Nephron (organoid): ENCODE measurements around the gene CDK8.

ENCODE experiments used
- H3K27ac Mint-ChIP-seq, 3 experiments: 2 replicates each; pipeline ENCODE4 v1.8.0; 2020; ENCODE audit warnings: mixed read lengths in 3 of 3, mild to moderate bottlenecking in 2 of 3, moderate library complexity in 1 of 3
- H3K27me3 Mint-ChIP-seq: 2 replicates; pipeline ENCODE4 v1.8.0; 2021; ENCODE audit warnings: low read depth, mild to moderate bottlenecking, moderate library complexity, mixed read lengths
- H3K36me3 Mint-ChIP-seq: 2 replicates; pipeline ENCODE4 v1.8.0; 2020; ENCODE audit warnings: low read depth, mixed read lengths
- H3K4me1 Mint-ChIP-seq: 2 replicates; pipeline ENCODE4 v1.8.0; 2020; ENCODE audit warnings: mixed read lengths
- H3K4me3 Mint-ChIP-seq, 3 experiments: 2 replicates each; pipeline ENCODE4 v1.8.0; 2020; ENCODE audit warnings: mild to moderate bottlenecking in 3 of 3, mixed read lengths in 3 of 3, moderate library complexity in 2 of 3
- H3K9me3 Mint-ChIP-seq: 2 replicates; pipeline ENCODE4 v1.8.0; 2020; ENCODE audit warnings: mixed read lengths
- CTCF ChIP-seq, 3 experiments: fragments of 200-600 bp; sonication (generic); IDR thresholded peaks; one replicate each; pipeline ENCODE4 v1.5.0; 2021; ENCODE audit warnings: antibody characterized with exemption in 3 of 3; ENCODE audit not compliant: unreplicated experiment in 3 of 3

The CDK8 gene

GRCh38 chr13:26220575-26220974, 33.4 kb upstream of the CDK8 start:
- Mint-ChIP-seq H3K27me3 (no peaks in the 10 kb centered on the region), H3K36me3 (peaks cover 31% of the 10 kb centered on the region), H3K9me3 (no peaks in the 10 kb centered on the region), H3K27ac (peak overlapping the region in 1 of 3 experiments; percentile 98), H3K4me3 (peak overlapping the region; percentile 94 to 97 (median 95)), H3K4me1 (peaks cover 28% of the 10 kb centered on the region)
- TF ChIP-seq CTCF (IDR thresholded peaks at IDR 0.05; ENCODE audit: unreplicated experiment in 3 of 3): no peak

- Mint-ChIP-seq H3K36me3 (peaks cover 31% of the 10 kb centered on the region), H3K4me1 (peaks cover 29% of the 10 kb centered on the region), H3K9me3 (no peaks in the 10 kb centered on the region), H3K4me3 (peak overlapping the region; percentile 94 to 97 (median 95)), H3K27me3 (no peaks in the 10 kb centered on the region), H3K27ac (peak overlapping the region; percentile 95 to 98 (median 98))
- TF ChIP-seq CTCF (IDR thresholded peaks at IDR 0.05; ENCODE audit: unreplicated experiment in 3 of 3): no peak
Observed at GRCh38 chr13:26221399-26221720, 32.6 kb upstream of the CDK8 start.

GRCh38 chr13:26221721-26222519, 32.0 kb upstream of the CDK8 start, which contains the start of gene RNF6:
Gene RNF6, minus strand, starts transcription at chr13:26222314. Its CDS starts 2,665 bp downstream, at chr13:26219649.
- peak within 1 kb of the TSS; percentile 94 to 97 (median 95) for H3K4me3 Mint-ChIP-seq
- peak within 1 kb of the TSS; percentile 95 to 98 (median 98) for H3K27ac Mint-ChIP-seq
- TF ChIP-seq CTCF (IDR thresholded peaks at IDR 0.05; ENCODE audit: unreplicated experiment in 3 of 3): no peak
- H3K36me3 Mint-ChIP-seq: peaks cover 29% of the 10 kb centered on the region
- peaks cover 29% of the 10 kb centered on the region for H3K4me1 Mint-ChIP-seq
- H3K9me3 Mint-ChIP-seq: no peaks in the 10 kb centered on the region
- H3K27me3 Mint-ChIP-seq: no peaks in the 10 kb centered on the region

- no peaks in the 10 kb centered on the region for H3K9me3 Mint-ChIP-seq
- peak overlapping the region; percentile 95 to 98 (median 98) for H3K27ac Mint-ChIP-seq
- no peak for TF ChIP-seq CTCF (IDR thresholded peaks at IDR 0.05; ENCODE audit: unreplicated experiment in 3 of 3)
- peak overlapping the region; percentile 94 to 97 (median 95) for H3K4me3 Mint-ChIP-seq
- peaks cover 4% of the 10 kb centered on the region for H3K27me3 Mint-ChIP-seq
- peaks cover 23% of the 10 kb centered on the region for H3K36me3 Mint-ChIP-seq
- H3K4me1 Mint-ChIP-seq: peaks cover 32% of the 10 kb centered on the region
Observed at GRCh38 chr13:26222520-26223046, 31.3 kb upstream of the CDK8 start.

GRCh38 chr13:26225896-26226617, 27.9 kb upstream of the CDK8 start:
- peaks cover 5% of the 10 kb centered on the region for H3K27me3 Mint-ChIP-seq
- no peaks in the 10 kb centered on the region for H3K9me3 Mint-ChIP-seq
- TF ChIP-seq CTCF (IDR thresholded peaks at IDR 0.05; ENCODE audit: unreplicated experiment in 3 of 3): no peak
- H3K4me1 Mint-ChIP-seq: peaks cover 25% of the 10 kb centered on the region
- H3K36me3 Mint-ChIP-seq: peaks cover 3% of the 10 kb centered on the region
- H3K27ac Mint-ChIP-seq: peak overlapping the region in 2 of 3 experiments; percentile 9 to 47
- H3K4me3 Mint-ChIP-seq: no peak overlapping the region
